H9 (cell line): ENCODE data around the gene LARGE1. TPM values are rescaled to one million over a fixed set of nuclear protein-coding genes. Genes with fewer than 3 reads are reported as not detected.
A peak's percentile ranks its signal among the peaks of the same experiment; 100 is the strongest.

Experiments
- DNase-seq: peaks from one replicate; pipeline ENCODE4 v3.0.0-alpha.2; 2017
- H2AFZ ChIP-seq: one replicate; pipeline ENCODE4 v1.6.1; 2013; ENCODE audit warnings: mild to moderate bottlenecking, low read length, control low read depth, moderate library complexity
- H2AK5ac ChIP-seq: 2 replicates; pipeline ENCODE4 v1.6.1; 2013; ENCODE audit warnings: low read length, control low read depth, mixed read lengths; ENCODE audit not compliant: insufficient read length
- H2BK120ac ChIP-seq: one replicate; pipeline ENCODE4 v1.6.1; 2013; ENCODE audit warnings: low read depth, mild to moderate bottlenecking, low read length, control low read depth, inconsistent platforms; ENCODE audit not compliant: poor library complexity, severe bottlenecking
- H2BK12ac ChIP-seq: 2 replicates; pipeline ENCODE4 v1.6.1; 2013; ENCODE audit warnings: low read length, control low read depth, mixed read lengths, low read depth; ENCODE audit not compliant: insufficient read length
- H2BK15ac ChIP-seq: 2 replicates; pipeline ENCODE4 v1.6.1; 2013; ENCODE audit warnings: low read depth, low read length, control low read depth
- H2BK20ac ChIP-seq: one replicate; pipeline ENCODE4 v1.6.1; 2013; ENCODE audit warnings: low read depth, mild to moderate bottlenecking, low read length, control low read depth, inconsistent platforms; ENCODE audit not compliant: poor library complexity, severe bottlenecking
- H2BK5ac ChIP-seq: 2 replicates; pipeline ENCODE4 v1.6.1; 2013; ENCODE audit warnings: low read length, control low read depth, mixed read lengths; ENCODE audit not compliant: insufficient read length
- H3K14ac ChIP-seq: 2 replicates; pipeline ENCODE4 v1.6.1; 2013; ENCODE audit warnings: low read length, control low read depth; ENCODE audit not compliant: insufficient read depth
- H3K18ac ChIP-seq: 2 replicates; pipeline ENCODE4 v1.6.1; 2013; ENCODE audit warnings: low read depth, mild to moderate bottlenecking, mixed read lengths, low read length, control low read depth; ENCODE audit not compliant: insufficient read length
- H3K23ac ChIP-seq: 2 replicates; pipeline ENCODE4 v1.6.1; 2013; ENCODE audit warnings: low read length, control low read depth, mixed read lengths, low read depth; ENCODE audit not compliant: insufficient read length
- H3K23me2 ChIP-seq: 2 replicates; pipeline ENCODE4 v1.6.1; 2013; ENCODE audit warnings: low read depth, mild to moderate bottlenecking, mixed read lengths, low read length, control low read depth; ENCODE audit not compliant: insufficient read length, poor library complexity, severe bottlenecking
- H3K27ac ChIP-seq: 2 replicates; pipeline ENCODE4 v1.5.1; 2013; ENCODE audit warnings: low read length, control low read depth, mixed read lengths, low read depth; ENCODE audit not compliant: insufficient read length
- H3K27me3 ChIP-seq: 2 replicates; pipeline ENCODE4 v1.6.1; 2013; ENCODE audit warnings: low read length, control low read depth, inconsistent platforms; ENCODE audit not compliant: insufficient read depth
- H3K4ac ChIP-seq: 2 replicates; pipeline ENCODE4 v1.6.1; 2013; ENCODE audit warnings: low read depth, mild to moderate bottlenecking, control low read depth, inconsistent platforms, low read length, moderate library complexity
- H3K4me1 ChIP-seq: 2 replicates; pipeline ENCODE4 v1.6.1; 2013; ENCODE audit warnings: low read length, control low read depth, inconsistent platforms; ENCODE audit not compliant: insufficient read depth
- H3K4me2 ChIP-seq: 2 replicates; pipeline ENCODE4 v1.6.1; 2013; ENCODE audit warnings: low read length, control low read depth, mixed read lengths; ENCODE audit not compliant: insufficient read length, insufficient read depth
- H3K56ac ChIP-seq: 2 replicates; pipeline ENCODE4 v1.6.1; 2013; ENCODE audit warnings: low read depth, mild to moderate bottlenecking, mixed read lengths, low read length, control low read depth; ENCODE audit not compliant: insufficient read length
- H3K79me1 ChIP-seq: 2 replicates; pipeline ENCODE4 v1.6.1; 2013; ENCODE audit warnings: low read depth, mild to moderate bottlenecking, moderate library complexity, low read length, control low read depth, inconsistent platforms; ENCODE audit not compliant: insufficient read depth, poor library complexity, severe bottlenecking
- H3K79me2 ChIP-seq: 2 replicates; pipeline ENCODE4 v1.6.1; 2013; ENCODE audit warnings: low read length, control low read depth, inconsistent platforms; ENCODE audit not compliant: insufficient read depth
- H3K9ac ChIP-seq: 2 replicates; pipeline ENCODE4 v1.6.1; 2013; ENCODE audit warnings: low read length, control low read depth, mixed read lengths; ENCODE audit not compliant: insufficient read length; ENCODE audit errors: extremely low read depth
- H3K9me3 ChIP-seq: one replicate; pipeline ENCODE4 v1.6.1; 2013; ENCODE audit warnings: low read depth, low read length, inconsistent platforms; ENCODE audit not compliant: control insufficient read depth
- H3T11ph ChIP-seq: one replicate; pipeline ENCODE4 v1.6.1; 2013; ENCODE audit warnings: mild to moderate bottlenecking, low read length, control low read depth, inconsistent platforms
- H4K20me1 ChIP-seq: one replicate; pipeline ENCODE4 v1.6.1; 2013; ENCODE audit not compliant: control insufficient read depth, insufficient read length, insufficient read depth
- H4K5ac ChIP-seq: 2 replicates; pipeline ENCODE4 v1.6.1; 2013; ENCODE audit warnings: low read depth, mild to moderate bottlenecking, mixed read lengths, low read length, control low read depth; ENCODE audit not compliant: insufficient read length
- H4K8ac ChIP-seq: replicated peaks from 2 replicates; pipeline ENCODE4 v1.6.1; 2013; ENCODE audit warnings: low read length, control low read depth, mixed read lengths, low read depth; ENCODE audit not compliant: insufficient read length
- H4K91ac ChIP-seq: 2 replicates; pipeline ENCODE4 v1.6.1; 2013; ENCODE audit warnings: low read depth, mild to moderate bottlenecking, moderate library complexity, mixed read lengths, low read length, control low read depth; ENCODE audit not compliant: insufficient read length
- H3K27ac Mint-ChIP-seq, 3 experiments: 2 replicates in 2 of 3; 3 replicates in 1 of 3; pipeline ENCODE4 v1.8.0; 2020 to 2021; ENCODE audit warnings: mixed read lengths in 3 of 3, mild to moderate bottlenecking in 1 of 3, moderate library complexity in 1 of 3
- H3K27me3 Mint-ChIP-seq: 2 replicates; pipeline ENCODE4 v1.8.0; 2021; ENCODE audit warnings: low read depth, mild to moderate bottlenecking, moderate library complexity, mixed read lengths
- H3K36me3 Mint-ChIP-seq, 3 experiments: 2 replicates in 2 of 3; 3 replicates in 1 of 3; pipeline ENCODE4 v1.8.0; 2020 to 2021; ENCODE audit warnings: low read depth in 3 of 3, mixed read lengths in 3 of 3; ENCODE audit not compliant: insufficient read depth in 1 of 3
- H3K4me1 Mint-ChIP-seq, 2 experiments: 2 replicates each; pipeline ENCODE4 v1.8.0; 2020; ENCODE audit warnings: mixed read lengths in 2 of 2
- H3K4me3 Mint-ChIP-seq, 2 experiments: 2 replicates in 1 of 2; 3 replicates in 1 of 2; pipeline ENCODE4 v1.8.0; 2020 to 2021; ENCODE audit warnings: mild to moderate bottlenecking in 2 of 2, mixed read lengths in 2 of 2, moderate library complexity in 1 of 2
- H3K9me3 Mint-ChIP-seq, 2 experiments: 2 replicates in 1 of 2; 3 replicates in 1 of 2; pipeline ENCODE4 v1.8.0; 2020; ENCODE audit warnings: mild to moderate bottlenecking in 2 of 2, mixed read lengths in 2 of 2, moderate library complexity in 1 of 2
- WGBS: extraction: QIAGEN DNeasy Blood & Tissue Kit; methylation state at CpG from one replicate; pipeline ENCODE4 v1.1.7; 2013; ENCODE audit warnings: missing lambda C conversion rate, low lambda C conversion rate, mixed read lengths; ENCODE audit not compliant: insufficient read length; ENCODE audit errors: extremely low coverage; 5-methylcytosine and 5-hydroxymethylcytosine counted together
- total RNA-seq: library from RNA; stranded (reverse); gene quantifications from 2 replicates; pipeline ENCODE4 v1.2.1, GENCODE V29; 2021
- TF ChIP-seq, protein P1 (sequence below): fragments of 200-600 bp; sonication (generic); conservative IDR thresholded peaks from 3 replicates; pipeline ENCODE4 v1.8.0; 2021; ENCODE audit warnings: antibody characterized with exemption, mild to moderate bottlenecking

The LARGE1 gene
- total RNA-seq, 1 experiment from 2014 or later = 43.5 TPM

DNA sequence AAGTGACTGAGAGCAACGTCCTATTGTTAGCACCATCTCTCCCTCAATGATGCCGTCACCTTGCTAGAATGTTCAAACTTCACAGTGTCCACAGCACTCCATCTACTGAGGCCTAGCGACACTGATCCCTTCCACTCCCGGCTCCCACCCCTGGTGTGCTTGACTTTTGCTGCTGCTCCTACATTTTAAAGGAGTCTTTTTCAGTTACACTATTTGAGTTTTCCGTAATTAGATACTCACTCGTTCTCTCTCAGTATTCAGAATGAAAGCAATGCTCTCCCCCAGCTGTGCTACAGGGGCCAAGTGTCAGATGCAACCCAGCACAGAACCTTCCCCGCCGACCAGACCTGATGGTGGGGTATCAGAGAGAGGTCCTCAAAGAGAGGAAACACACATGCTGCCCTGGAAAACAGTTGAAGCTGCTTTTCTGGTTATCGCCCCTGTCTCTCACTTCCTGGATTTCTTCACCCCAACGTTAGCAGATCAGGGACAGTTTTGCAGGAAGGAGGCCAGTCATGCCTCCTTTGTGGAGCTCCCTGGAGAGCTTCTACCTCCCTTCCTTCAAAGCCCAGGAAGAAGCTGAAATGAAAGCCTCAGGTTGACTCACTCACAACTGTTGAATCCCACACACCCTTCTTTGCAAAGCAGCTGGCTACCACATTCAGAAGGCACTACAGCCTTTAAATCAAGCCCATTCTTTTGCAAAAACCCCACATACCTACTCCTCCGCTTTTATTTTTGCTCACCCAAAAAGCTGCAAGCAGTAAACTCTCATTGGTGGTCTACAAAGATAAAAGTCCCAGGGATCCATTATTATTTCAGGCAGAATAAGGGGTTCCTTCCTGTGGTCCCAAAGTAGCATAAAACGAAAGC lies 23.5 kb downstream of the LARGE1 start:
- H3K79me2 ChIP-seq = peaks cover 62% of the 10 kb centered on the region
- no peak overlapping the region for H3T11ph ChIP-seq
- no peak overlapping the region for H2AFZ ChIP-seq
- TF ChIP-seq, protein P1, sequence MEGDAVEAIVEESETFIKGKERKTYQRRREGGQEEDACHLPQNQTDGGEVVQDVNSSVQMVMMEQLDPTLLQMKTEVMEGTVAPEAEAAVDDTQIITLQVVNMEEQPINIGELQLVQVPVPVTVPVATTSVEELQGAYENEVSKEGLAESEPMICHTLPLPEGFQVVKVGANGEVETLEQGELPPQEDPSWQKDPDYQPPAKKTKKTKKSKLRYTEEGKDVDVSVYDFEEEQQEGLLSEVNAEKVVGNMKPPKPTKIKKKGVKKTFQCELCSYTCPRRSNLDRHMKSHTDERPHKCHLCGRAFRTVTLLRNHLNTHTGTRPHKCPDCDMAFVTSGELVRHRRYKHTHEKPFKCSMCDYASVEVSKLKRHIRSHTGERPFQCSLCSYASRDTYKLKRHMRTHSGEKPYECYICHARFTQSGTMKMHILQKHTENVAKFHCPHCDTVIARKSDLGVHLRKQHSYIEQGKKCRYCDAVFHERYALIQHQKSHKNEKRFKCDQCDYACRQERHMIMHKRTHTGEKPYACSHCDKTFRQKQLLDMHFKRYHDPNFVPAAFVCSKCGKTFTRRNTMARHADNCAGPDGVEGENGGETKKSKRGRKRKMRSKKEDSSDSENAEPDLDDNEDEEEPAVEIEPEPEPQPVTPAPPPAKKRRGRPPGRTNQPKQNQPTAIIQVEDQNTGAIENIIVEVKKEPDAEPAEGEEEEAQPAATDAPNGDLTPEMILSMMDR = no peak
- peak overlapping the region; percentile 40 to 65 for H3K4me3 Mint-ChIP-seq
- no peaks in the 10 kb centered on the region for H3K27me3 ChIP-seq
- no peak overlapping the region for H2BK20ac ChIP-seq
- peak overlapping the region; percentile 20 for H2BK5ac ChIP-seq
- peaks cover 2 to 3% of the 10 kb centered on the region in 2 experiments; a peak in 3 of 5 replicates for H3K9me3 Mint-ChIP-seq
- H3K4ac ChIP-seq = no peak overlapping the region
- peaks cover 49% of the 10 kb centered on the region for H3K4me1 ChIP-seq
- H3K4me2 ChIP-seq = peak overlapping the region; percentile 22
- no peaks in the 10 kb centered on the region for H3K27me3 Mint-ChIP-seq
- H3K23me2 ChIP-seq = no peaks in the 10 kb centered on the region
- peak; percentile 78 for DNase-seq
- H3K36me3 Mint-ChIP-seq = peaks cover 7 to 16% (median 14%) of the 10 kb centered on the region in 3 experiments; a peak in 5 of 7 replicates
- H3K9me3 ChIP-seq = no peaks in the 10 kb centered on the region
- H4K20me1 ChIP-seq = no peaks in the 10 kb centered on the region
- H3K23ac ChIP-seq = no peak overlapping the region
- H3K27ac Mint-ChIP-seq = peak overlapping the region; percentile 96 to 97 (median 97)
- H3K14ac ChIP-seq = peak overlapping the region; percentile 54; the same call in 1 of the 2 replicates
- no peak overlapping the region for H2BK15ac ChIP-seq
- H3K27ac ChIP-seq = peak overlapping the region; percentile 63
- no peak overlapping the region for H2BK12ac ChIP-seq
- WGBS = no CpG with 5 or more reads among the region's 12 CpGs
- H4K8ac ChIP-seq = no peak overlapping the region
- H3K56ac ChIP-seq = no peak overlapping the region
- peaks cover 93 to 98% of the 10 kb centered on the region in 2 experiments for H3K4me1 Mint-ChIP-seq
- peak overlapping the region; percentile 18 for H4K5ac ChIP-seq
- peaks cover 8% of the 10 kb centered on the region for H3K79me1 ChIP-seq
- H4K91ac ChIP-seq = no peak overlapping the region
- no peak overlapping the region for H2AK5ac ChIP-seq
- H3K9ac ChIP-seq = no peak overlapping the region
- H2BK120ac ChIP-seq = no peak overlapping the region
- H3K18ac ChIP-seq = peak overlapping the region; percentile 13
